ENCODE results near the gene KMT2E. TPM values are rescaled to one million over a fixed set of nuclear protein-coding genes. Genes with fewer than 3 reads are reported as not detected.

KMT2E gene
- polyA plus RNA-seq, 2 of the 4 experiments (the other 2 are of a cell fraction) = 9.4 to 23.4 TPM

DNA sequence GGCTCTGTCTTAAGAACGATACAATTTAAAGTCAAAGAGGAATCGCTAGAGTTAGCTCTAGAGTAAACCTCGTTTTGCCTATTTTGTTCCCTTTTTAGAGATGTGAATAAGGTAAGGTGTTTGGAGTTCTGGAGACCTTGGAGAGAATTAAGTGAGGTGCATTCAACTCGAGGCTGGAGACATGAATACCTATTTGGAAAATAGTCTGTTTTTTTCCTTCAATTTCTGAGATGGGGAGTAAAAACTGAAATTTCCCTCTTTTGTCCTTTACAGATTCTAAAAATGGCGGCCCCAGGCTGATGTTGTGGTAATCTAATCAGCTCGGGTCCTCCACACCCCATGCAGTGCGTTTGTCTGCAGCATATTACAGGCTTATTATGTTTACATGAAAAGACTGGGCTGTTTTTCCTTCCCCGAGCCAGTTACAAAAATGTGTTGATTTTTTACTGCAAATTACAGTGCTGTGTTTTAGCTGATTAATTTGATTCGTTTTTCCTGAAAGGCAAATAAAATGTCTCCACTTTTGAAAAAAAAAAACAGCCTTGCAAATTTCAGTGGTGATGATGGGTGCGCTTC, 1.5 kb downstream of the KMT2E start:
- 7% methylated on average over 10 of the region's 10 CpGs for WGBS (ENCODE audit: missing lambda C conversion rate)
- FAIRE-seq = no peak
- DNase-seq (ENCODE audit: low read depth in 1 of 2, low spot score in 1 of 2) = no peak
- H3K4me3 ChIP-seq = peak overlapping the region; percentile 90
- no peak for ATAC-seq
- ChIA-PET POLR2A (interaction anchor here (10.5 kb wide), 1 partner anchor 32 kb away, joined by 132 read pairs; no protein-coding TSS in a partner anchor), CTCF (interaction anchor here (0.8 to 3.1 kb wide), 5 partner anchors 32 to 56 kb away, joined by 3 to 13 read pairs (median 3); no protein-coding TSS in a partner anchor)
- H3K4me1 ChIP-seq = peaks cover 48% of the 10 kb centered on the region
- peak overlapping the region; percentile 90 for H3K4me2 ChIP-seq
- peak overlapping the region; percentile 99 to 100 for H3K27ac ChIP-seq
- TF ChIP-seq FOXS1 (CRISPR knock-in tag; IDR thresholded peaks at IDR 0.05) (no peak), POLR2A (IDR thresholded peaks at IDR 0.05; ENCODE audit: low read length) (no peak), RNF2 (IDR thresholded peaks at IDR 0.05; ENCODE audit: borderline replicate concordance, low read depth) (no peak), PHF8 (IDR thresholded peaks at IDR 0.05; ENCODE audit: borderline replicate concordance, low read depth) (no peak)
- TF ChIP-seq, protein P1, sequence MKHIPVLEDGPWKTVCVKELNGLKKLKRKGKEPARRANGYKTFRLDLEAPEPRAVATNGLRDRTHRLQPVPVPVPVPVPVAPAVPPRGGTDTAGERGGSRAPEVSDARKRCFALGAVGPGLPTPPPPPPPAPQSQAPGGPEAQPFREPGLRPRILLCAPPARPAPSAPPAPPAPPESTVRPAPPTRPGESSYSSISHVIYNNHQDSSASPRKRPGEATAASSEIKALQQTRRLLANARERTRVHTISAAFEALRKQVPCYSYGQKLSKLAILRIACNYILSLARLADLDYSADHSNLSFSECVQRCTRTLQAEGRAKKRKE (CRISPR knock-in tag; IDR thresholded peaks at IDR 0.05; ENCODE audit: low read depth) = no peak
- TF ChIP-seq, protein P2, sequence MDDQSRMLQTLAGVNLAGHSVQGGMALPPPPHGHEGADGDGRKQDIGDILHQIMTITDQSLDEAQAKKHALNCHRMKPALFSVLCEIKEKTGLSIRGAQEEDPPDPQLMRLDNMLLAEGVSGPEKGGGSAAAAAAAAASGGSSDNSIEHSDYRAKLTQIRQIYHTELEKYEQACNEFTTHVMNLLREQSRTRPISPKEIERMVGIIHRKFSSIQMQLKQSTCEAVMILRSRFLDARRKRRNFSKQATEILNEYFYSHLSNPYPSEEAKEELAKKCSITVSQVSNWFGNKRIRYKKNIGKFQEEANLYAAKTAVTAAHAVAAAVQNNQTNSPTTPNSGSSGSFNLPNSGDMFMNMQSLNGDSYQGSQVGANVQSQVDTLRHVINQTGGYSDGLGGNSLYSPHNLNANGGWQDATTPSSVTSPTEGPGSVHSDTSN (IDR thresholded peaks at IDR 0.05) = no peak
- H3K9me3 ChIP-seq = no peaks in the 10 kb centered on the region

DNA sequence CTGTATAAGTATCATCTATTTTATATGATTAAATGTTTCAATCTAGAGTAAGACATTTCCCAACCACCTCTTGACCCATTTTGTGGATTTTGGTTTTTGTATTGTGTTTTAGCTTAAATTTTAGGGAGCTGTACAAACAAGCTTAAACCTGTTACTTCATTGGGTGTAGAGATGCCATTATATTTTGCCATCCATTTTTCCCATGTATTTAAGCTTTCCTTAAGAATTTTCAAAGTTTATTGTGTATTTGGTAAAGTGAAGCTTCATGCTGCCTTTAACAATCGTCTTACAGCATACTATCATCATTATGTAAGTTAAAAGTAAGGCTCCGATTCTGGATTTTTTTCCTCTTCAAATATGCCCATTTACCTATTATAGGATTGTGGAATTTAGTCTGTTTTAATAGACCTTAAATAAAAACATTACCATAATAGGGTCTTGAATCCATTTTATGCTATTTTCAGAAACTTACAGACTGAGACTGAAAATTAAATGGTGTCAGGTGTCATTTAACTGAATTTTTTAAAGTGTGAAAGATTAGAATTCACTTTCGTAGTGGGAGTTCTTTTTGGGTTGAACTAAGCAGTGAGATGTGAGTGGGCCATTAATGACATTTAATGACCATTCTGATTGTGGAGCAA, 2.2 kb downstream of the KMT2E start:
- TF ChIP-seq HDAC2 (IDR thresholded peaks at IDR 0.05) (no peak), HOXB13 (CRISPR knock-in tag; IDR thresholded peaks at IDR 0.05; ENCODE audit: low read depth) (no peak), ZSCAN20 (CRISPR knock-in tag; IDR thresholded peaks at IDR 0.05) (no peak), RFX5 (IDR thresholded peaks at IDR 0.05) (no peak), CBX8 (IDR thresholded peaks at IDR 0.05) (no peak), NFE2L2 (conservative IDR thresholded peaks at IDR 0.05; ENCODE audit: low read length) (no peak), EP300 (IDR thresholded peaks at IDR 0.05) (no peak), BHLHE40 (IDR thresholded peaks at IDR 0.05; ENCODE audit: low read depth, low read length) (no peak), MAZ (IDR thresholded peaks at IDR 0.05; ENCODE audit: borderline replicate concordance, low read depth, low read length) (no peak), ESRRA (IDR thresholded peaks at IDR 0.05; ENCODE audit: borderline replicate concordance, low read length) (no peak), ZNF302 (CRISPR knock-in tag; IDR thresholded peaks at IDR 0.05) (no peak), POLR2A (IDR thresholded peaks at IDR 0.05; ENCODE audit: low read length) (no peak), ZC3H11A (IDR thresholded peaks at IDR 0.05) (no peak), JUN (IDR thresholded peaks at IDR 0.05) (no peak), GATA3 (IDR thresholded peaks at IDR 0.05; ENCODE audit: borderline replicate concordance) (no peak)
- TF ChIP-seq, protein P3, sequence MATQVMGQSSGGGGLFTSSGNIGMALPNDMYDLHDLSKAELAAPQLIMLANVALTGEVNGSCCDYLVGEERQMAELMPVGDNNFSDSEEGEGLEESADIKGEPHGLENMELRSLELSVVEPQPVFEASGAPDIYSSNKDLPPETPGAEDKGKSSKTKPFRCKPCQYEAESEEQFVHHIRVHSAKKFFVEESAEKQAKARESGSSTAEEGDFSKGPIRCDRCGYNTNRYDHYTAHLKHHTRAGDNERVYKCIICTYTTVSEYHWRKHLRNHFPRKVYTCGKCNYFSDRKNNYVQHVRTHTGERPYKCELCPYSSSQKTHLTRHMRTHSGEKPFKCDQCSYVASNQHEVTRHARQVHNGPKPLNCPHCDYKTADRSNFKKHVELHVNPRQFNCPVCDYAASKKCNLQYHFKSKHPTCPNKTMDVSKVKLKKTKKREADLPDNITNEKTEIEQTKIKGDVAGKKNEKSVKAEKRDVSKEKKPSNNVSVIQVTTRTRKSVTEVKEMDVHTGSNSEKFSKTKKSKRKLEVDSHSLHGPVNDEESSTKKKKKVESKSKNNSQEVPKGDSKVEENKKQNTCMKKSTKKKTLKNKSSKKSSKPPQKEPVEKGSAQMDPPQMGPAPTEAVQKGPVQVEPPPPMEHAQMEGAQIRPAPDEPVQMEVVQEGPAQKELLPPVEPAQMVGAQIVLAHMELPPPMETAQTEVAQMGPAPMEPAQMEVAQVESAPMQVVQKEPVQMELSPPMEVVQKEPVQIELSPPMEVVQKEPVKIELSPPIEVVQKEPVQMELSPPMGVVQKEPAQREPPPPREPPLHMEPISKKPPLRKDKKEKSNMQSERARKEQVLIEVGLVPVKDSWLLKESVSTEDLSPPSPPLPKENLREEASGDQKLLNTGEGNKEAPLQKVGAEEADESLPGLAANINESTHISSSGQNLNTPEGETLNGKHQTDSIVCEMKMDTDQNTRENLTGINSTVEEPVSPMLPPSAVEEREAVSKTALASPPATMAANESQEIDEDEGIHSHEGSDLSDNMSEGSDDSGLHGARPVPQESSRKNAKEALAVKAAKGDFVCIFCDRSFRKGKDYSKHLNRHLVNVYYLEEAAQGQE (IDR thresholded peaks at IDR 0.05) = no peak
- TF ChIP-seq, protein P4, sequence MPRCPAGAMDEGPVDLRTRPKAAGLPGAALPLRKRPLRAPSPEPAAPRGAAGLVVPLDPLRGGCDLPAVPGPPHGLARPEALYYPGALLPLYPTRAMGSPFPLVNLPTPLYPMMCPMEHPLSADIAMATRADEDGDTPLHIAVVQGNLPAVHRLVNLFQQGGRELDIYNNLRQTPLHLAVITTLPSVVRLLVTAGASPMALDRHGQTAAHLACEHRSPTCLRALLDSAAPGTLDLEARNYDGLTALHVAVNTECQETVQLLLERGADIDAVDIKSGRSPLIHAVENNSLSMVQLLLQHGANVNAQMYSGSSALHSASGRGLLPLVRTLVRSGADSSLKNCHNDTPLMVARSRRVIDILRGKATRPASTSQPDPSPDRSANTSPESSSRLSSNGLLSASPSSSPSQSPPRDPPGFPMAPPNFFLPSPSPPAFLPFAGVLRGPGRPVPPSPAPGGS (IDR thresholded peaks at IDR 0.05) = no peak
- TF ChIP-seq, protein P5, sequence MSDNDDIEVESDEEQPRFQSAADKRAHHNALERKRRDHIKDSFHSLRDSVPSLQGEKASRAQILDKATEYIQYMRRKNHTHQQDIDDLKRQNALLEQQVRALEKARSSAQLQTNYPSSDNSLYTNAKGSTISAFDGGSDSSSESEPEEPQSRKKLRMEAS (IDR thresholded peaks at IDR 0.05) = no peak
- peak overlapping the region; percentile 90 for H3K4me3 ChIP-seq
- ChIA-PET POLR2A (interaction anchor here (0.7 to 10.5 kb wide), 2 partner anchors 33 to 369 kb away, joined by 4 to 132 read pairs; no protein-coding TSS in a partner anchor), CTCF (interaction anchor here (0.8 to 3.1 kb wide), 2 partner anchors 32 to 35 kb away, joined by 4 to 13 read pairs; no protein-coding TSS in a partner anchor)
- no peak for FAIRE-seq
- H3K27ac ChIP-seq = peak overlapping the region; percentile 5 to 100; a peak in 4 of 6 replicates
- DNase-seq (ENCODE audit: low read depth in 1 of 2, low spot score in 1 of 2) = no peak
- peaks cover 47% of the 10 kb centered on the region for H3K4me1 ChIP-seq
- 28% methylated on average over 3 of the region's 3 CpGs for WGBS (ENCODE audit: missing lambda C conversion rate)
- peak overlapping the region; percentile 90 for H3K4me2 ChIP-seq
- H3K9me3 ChIP-seq = no peaks in the 10 kb centered on the region
- ATAC-seq = no peak
